Activated naive CD4-positive, alpha-beta T cell treated with anti-CD3 and anti-CD28 coated beads for 36 hours (primary cell): ENCODE results near the gene KLHL29. TPM values are rescaled to one million over a fixed set of nuclear protein-coding genes. Genes with fewer than 3 reads are reported as not detected.

ENCODE experiments used
- CTCF ChIA-PET: fragments of 350-600 bp; sonication (Branson Sonifier 250); formaldehyde crosslinking; loops from one replicate; lab custom pipeline; 2021; ENCODE audit warnings: antibody characterized with exemption; lab: Charles Lee
- DNase-seq: peaks from one replicate; pipeline ENCODE4 v3.0.0-alpha.2; 2020
- H3K27ac Mint-ChIP-seq: one replicate; pipeline ENCODE4 v1.8.0; 2021; ENCODE audit warnings: mild to moderate bottlenecking, mixed read lengths
- H3K27me3 Mint-ChIP-seq: one replicate; pipeline ENCODE4 v1.8.0; 2021; ENCODE audit warnings: low read depth, mixed read lengths
- H3K36me3 Mint-ChIP-seq: one replicate; pipeline ENCODE4 v1.8.0; 2021; ENCODE audit warnings: low read depth, mixed read lengths
- H3K4me1 Mint-ChIP-seq: one replicate; pipeline ENCODE4 v1.8.0; 2021; ENCODE audit warnings: low read depth, mixed read lengths
- H3K4me3 Mint-ChIP-seq: one replicate; pipeline ENCODE4 v1.8.0; 2021; ENCODE audit warnings: mild to moderate bottlenecking, moderate library complexity, mixed read lengths
- H3K9me3 Mint-ChIP-seq: one replicate; pipeline ENCODE4 v1.8.0; 2021; ENCODE audit warnings: mixed read lengths
- intact Hi-C: fragments of 100-400 bp; cut with micrococcal nuclease; formaldehyde crosslinking; loops from one replicate; pipeline ENCODE4 v1.15.1; 2023
- total RNA-seq, 2 experiments: library from RNA; stranded (reverse); gene quantifications; one replicate each; pipeline ENCODE4 v1.2.3, GENCODE V29; 2021

The KLHL29 gene
- total RNA-seq, 2 experiments from 2014 or later: 2.4 to 2.9 TPM

GRCh38 chr2:23419171-23420090, 34.5 kb downstream of the KLHL29 start:
- H3K4me1 Mint-ChIP-seq: peaks cover 2% of the 10 kb centered on the region
- H3K36me3 Mint-ChIP-seq: no peaks in the 10 kb centered on the region
- CTCF ChIA-PET: no interaction called here
- no peaks in the 10 kb centered on the region for H3K9me3 Mint-ChIP-seq
- intact Hi-C loops: no loop called here
- no peak for DNase-seq
- H3K4me3 Mint-ChIP-seq: no peak overlapping the region
- no peaks in the 10 kb centered on the region for H3K27me3 Mint-ChIP-seq
- H3K27ac Mint-ChIP-seq: no peak overlapping the region

GRCh38 chr2:23420091-23420839, 35.3 kb downstream of the KLHL29 start:
- intact Hi-C loops: no loop called here
- DNase-seq: no peak
- H3K36me3 Mint-ChIP-seq: no peaks in the 10 kb centered on the region
- H3K27ac Mint-ChIP-seq: no peak overlapping the region
- no peaks in the 10 kb centered on the region for H3K9me3 Mint-ChIP-seq
- H3K4me1 Mint-ChIP-seq: peaks cover 2% of the 10 kb centered on the region
- CTCF ChIA-PET: no interaction called here
- H3K4me3 Mint-ChIP-seq: no peak overlapping the region
- no peaks in the 10 kb centered on the region for H3K27me3 Mint-ChIP-seq

GRCh38 chr2:23420840-23421476, 36.0 kb downstream of the KLHL29 start:
- intact Hi-C loops: no loop called here
- Mint-ChIP-seq H3K27me3 (no peaks in the 10 kb centered on the region), H3K27ac (no peak overlapping the region), H3K9me3 (no peaks in the 10 kb centered on the region), H3K4me1 (peaks cover 2% of the 10 kb centered on the region), H3K36me3 (no peaks in the 10 kb centered on the region), H3K4me3 (no peak overlapping the region)
- no peak for DNase-seq
- CTCF ChIA-PET: no interaction called here

DNA sequence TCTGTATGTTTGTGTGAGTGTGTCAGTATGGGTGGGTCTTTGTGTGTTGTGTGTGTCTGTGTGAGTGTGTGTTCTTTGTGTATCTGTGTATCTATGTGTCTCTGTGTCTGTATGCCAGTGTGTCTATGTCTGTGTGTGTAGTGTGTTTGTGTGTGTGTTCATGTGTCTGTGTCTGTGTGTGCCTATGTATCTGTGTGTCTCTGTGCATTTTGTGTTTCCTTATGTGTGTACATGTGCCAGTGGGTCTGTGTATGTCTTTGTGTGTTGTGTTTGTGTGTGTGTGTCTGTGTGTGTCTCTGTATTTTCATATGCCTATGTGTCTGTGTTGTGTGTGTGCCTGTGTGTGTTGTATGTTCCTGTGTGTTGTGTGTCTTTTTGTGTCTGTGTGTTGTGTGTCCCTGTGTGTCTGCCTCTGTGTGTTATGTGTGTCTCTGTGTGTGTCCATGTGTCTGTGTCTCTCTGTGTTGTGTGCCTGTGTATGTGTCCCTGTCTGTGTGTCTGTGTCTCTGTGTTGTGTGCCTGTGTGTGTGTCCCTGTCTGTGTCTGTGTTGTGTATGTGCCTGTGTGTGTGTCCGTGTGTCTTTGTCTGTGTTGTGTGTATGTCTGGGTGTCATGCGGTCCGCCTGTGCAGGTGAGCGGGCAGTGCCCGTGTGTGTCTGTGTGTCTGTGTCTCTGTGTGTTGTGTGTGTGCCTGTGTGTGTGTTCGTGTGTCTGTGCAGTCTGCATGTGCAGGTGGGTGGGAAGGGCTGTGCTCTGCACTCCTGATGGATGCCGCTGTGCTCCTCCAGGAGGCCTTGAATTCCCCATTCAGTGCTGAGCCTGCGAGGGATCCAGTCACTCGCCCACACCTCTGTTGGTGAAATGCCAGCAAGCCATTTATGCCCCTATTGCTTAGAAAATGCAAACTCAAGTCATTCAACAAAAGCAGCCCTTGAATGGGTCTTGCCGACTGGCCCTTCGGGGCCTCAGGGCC, 37.4 kb downstream of the KLHL29 start:
- intact Hi-C loops: no loop called here
- no peak overlapping the region for H3K4me3 Mint-ChIP-seq
- CTCF ChIA-PET: no interaction called here
- no peak for DNase-seq
- H3K9me3 Mint-ChIP-seq: no peaks in the 10 kb centered on the region
- H3K27me3 Mint-ChIP-seq: no peaks in the 10 kb centered on the region
- H3K36me3 Mint-ChIP-seq: no peaks in the 10 kb centered on the region
- no peak overlapping the region for H3K27ac Mint-ChIP-seq
- H3K4me1 Mint-ChIP-seq: peaks cover 2% of the 10 kb centered on the region

- no peak overlapping the region for H3K27ac Mint-ChIP-seq
- no peak for DNase-seq
- H3K4me1 Mint-ChIP-seq: peaks cover 2% of the 10 kb centered on the region
- no peaks in the 10 kb centered on the region for H3K27me3 Mint-ChIP-seq
- CTCF ChIA-PET: no interaction called here
- no peak overlapping the region for H3K4me3 Mint-ChIP-seq
- intact Hi-C loops: no loop called here
- H3K9me3 Mint-ChIP-seq: no peaks in the 10 kb centered on the region
- no peaks in the 10 kb centered on the region for H3K36me3 Mint-ChIP-seq
Measured at GRCh38 chr2:23423062-23423872, 38.3 kb downstream of the KLHL29 start.

- peaks cover 2% of the 10 kb centered on the region for H3K4me1 Mint-ChIP-seq
- CTCF ChIA-PET: no interaction called here
- intact Hi-C loops: no loop called here
- no peaks in the 10 kb centered on the region for H3K36me3 Mint-ChIP-seq
- no peaks in the 10 kb centered on the region for H3K27me3 Mint-ChIP-seq
- no peak for DNase-seq
- H3K4me3 Mint-ChIP-seq: no peak overlapping the region
- no peaks in the 10 kb centered on the region for H3K9me3 Mint-ChIP-seq
- no peak overlapping the region for H3K27ac Mint-ChIP-seq
Measured at GRCh38 chr2:23423873-23424680, 39.1 kb downstream of the KLHL29 start.

DNA sequence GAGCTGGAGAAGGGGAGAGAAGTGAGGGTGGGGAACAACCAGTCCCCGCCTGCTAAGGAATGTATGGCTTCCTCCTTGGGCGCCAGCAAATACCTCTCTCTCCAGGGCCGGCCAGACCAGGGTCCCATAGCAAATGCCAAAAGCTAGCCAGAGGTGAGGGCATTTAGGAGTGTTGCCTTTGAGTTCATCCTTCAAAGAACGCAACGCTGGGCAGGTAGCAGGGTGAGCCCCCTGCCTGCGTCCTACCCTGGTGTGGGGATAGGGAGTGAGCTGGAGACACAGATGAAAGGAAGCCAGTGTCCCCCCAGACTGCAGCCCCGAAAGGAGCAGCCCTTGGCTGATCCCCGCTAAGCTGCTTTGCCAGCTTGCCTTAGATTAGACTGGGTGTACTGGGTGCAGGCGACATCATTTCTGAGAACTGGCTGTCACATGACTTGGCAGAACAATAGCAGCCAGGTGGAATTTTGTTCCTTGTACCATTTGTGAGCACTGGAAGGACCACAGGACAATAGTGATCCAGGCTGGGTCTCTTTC, 40.4 kb downstream of the KLHL29 start:
- H3K9me3 Mint-ChIP-seq: no peaks in the 10 kb centered on the region
- no peaks in the 10 kb centered on the region for H3K27me3 Mint-ChIP-seq
- no peaks in the 10 kb centered on the region for H3K36me3 Mint-ChIP-seq
- no peak for DNase-seq
- intact Hi-C loops: no loop called here
- peaks cover 2% of the 10 kb centered on the region for H3K4me1 Mint-ChIP-seq
- H3K27ac Mint-ChIP-seq: no peak overlapping the region
- no peak overlapping the region for H3K4me3 Mint-ChIP-seq
- CTCF ChIA-PET: no interaction called here

- Mint-ChIP-seq H3K27ac (no peak overlapping the region), H3K9me3 (no peaks in the 10 kb centered on the region), H3K4me1 (peaks cover 2% of the 10 kb centered on the region), H3K4me3 (no peak overlapping the region), H3K36me3 (no peaks in the 10 kb centered on the region), H3K27me3 (no peaks in the 10 kb centered on the region)
- no peak for DNase-seq
- intact Hi-C loops: no loop called here
- CTCF ChIA-PET: no interaction called here
Measured at GRCh38 chr2:23425885-23426262, 40.9 kb downstream of the KLHL29 start.

DNA sequence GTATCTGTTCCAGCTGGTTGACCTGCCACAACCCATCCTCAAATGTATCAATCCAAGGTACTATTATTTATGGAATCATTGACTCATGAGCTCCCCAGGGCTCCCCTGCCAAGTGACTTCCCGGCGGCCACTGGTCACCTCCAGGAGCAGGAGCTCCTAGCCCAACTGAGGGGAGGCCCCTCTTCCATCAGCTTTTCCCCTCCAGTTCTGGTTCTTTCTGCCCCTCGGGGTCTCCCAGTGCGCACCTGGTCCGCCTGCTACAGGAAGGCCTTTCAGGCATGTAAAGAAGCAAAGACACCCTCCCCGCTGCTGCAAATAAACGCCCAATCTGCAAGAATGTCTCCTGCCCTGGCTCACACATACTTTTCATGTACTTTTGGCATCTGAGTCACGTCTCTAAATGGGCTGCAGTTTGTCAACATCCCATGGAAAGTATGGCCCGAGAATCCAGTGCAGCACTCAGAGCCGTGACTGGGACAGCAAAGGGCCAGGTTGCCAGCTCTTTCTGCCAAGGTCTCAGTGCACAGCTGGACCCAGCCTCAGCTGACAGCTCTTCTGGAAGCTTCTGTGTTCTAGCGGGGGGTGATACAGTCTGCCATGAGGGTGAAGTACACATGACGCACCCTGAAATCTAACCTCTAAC, 41.4 kb downstream of the KLHL29 start:
- Mint-ChIP-seq H3K9me3 (no peaks in the 10 kb centered on the region), H3K36me3 (no peaks in the 10 kb centered on the region), H3K27ac (no peak overlapping the region), H3K4me1 (peaks cover 2% of the 10 kb centered on the region), H3K27me3 (no peaks in the 10 kb centered on the region), H3K4me3 (no peak overlapping the region)
- no peak for DNase-seq
- intact Hi-C loops: no loop called here
- CTCF ChIA-PET: no interaction called here

DNA sequence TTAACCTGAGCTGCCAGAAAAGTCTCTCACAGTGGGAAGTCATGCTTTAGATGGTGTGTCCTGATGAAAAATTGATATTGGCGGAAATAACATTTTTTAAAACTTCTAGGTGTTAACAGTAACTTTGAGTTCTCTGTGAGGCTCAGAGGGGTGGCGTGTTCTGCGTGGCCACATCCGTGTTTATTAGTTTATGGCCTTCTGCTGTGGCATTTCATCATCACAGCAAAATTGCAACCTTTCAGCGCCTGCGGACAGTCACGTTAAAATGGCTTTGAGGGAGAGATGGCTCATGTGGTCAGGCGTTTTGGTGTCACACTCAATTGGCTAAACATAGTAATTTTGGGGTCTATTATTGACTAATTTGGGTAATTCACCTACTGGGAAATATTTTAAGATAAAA, 42.4 kb downstream of the KLHL29 start:
- intact Hi-C loops: no loop called here

More for the DNA sequence above, 42.4 kb downstream of the KLHL29 start:
- H3K9me3 Mint-ChIP-seq: no peaks in the 10 kb centered on the region
- no peak overlapping the region for H3K4me3 Mint-ChIP-seq
- CTCF ChIA-PET: no interaction called here
- no peak for DNase-seq
- no peaks in the 10 kb centered on the region for H3K36me3 Mint-ChIP-seq
- peaks cover 2% of the 10 kb centered on the region for H3K4me1 Mint-ChIP-seq
- no peaks in the 10 kb centered on the region for H3K27me3 Mint-ChIP-seq
- no peak overlapping the region for H3K27ac Mint-ChIP-seq
